ENCODE measurements around the gene MADD. TPM values are rescaled to one million over a fixed set of nuclear protein-coding genes. Genes with fewer than 3 reads are reported as not detected.

The MADD gene
- total and polyA plus RNA-seq, 10 of the 15 experiments (the other 5 are each of a cell fraction or from before 2014, with no cell fraction given), result 0.47 to 35.4 (median 17.6) TPM

DNA sequence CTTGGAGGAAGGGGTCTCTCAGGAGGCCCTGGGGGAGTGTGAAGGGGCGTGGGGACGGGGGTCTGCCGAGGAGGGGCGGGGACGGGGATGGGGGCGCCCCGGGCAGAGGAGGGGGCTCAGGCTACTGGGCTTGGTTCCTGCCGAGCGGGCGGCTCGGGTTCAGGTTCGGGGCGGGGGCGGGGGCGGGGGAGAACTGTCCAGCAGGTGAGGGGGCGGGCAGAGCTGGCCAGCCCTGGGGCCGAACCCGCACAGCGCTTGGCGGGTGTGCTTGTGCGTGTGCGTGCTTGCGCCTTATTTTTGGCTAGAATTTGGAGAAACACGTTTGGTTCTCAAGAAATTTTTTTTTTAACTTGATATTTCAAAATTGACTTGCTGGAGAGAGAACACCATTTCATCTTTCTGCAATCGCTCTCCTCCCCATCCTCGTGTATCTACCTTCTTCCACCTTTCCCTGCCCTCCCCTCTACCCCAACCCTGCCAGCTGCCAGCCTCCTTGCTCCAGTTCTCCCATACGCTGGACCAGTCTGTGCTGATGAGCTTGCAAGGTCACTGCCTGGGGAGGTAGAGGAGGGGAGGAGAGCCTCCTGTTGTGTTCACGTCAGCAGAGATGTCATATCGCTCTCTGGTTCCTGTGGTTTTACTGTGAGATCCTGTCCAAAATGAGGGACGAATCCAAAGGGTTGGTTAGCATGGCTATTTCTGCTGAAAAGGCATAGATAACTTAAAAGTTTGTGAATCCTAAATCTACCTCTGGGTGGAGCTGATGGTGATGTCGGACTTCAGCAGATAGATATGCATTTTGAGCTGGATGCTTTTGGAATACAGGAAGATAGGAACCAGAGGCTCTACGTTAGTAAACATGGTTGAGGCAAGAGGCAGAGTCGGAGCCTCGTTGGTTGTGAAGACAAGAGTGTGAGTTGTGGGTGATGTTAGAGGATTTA, 668 bp downstream of the MADD start:
- WGBS (ENCODE audit: insufficient coverage, insufficient replicate concordance, low lambda C conversion rate, missing lambda C conversion rate), result under 1% methylated on average over 18 of the region's 34 CpGs
- H3K4me1 ChIP-seq (ENCODE audit: control insufficient read depth, insufficient read depth, low read length), result peaks cover 19% of the 10 kb centered on the region
- RAD21 ChIA-PET (ENCODE audit: unreplicated experiment), result interaction anchor here (0.9 to 2.1 kb wide), 10 partner anchors 11 to 216 kb away, joined by 3 to 15 read pairs (median 4); partner anchors contain the start of genes ACP2 and DDB2
- TF ChIP-seq ZNF622 (IDR thresholded peaks at IDR 0.05) (no peak), FOXM1 (IDR thresholded peaks at IDR 0.05; ENCODE audit: low read depth, low read length) (no peak), BMI1 (IDR thresholded peaks at IDR 0.05; ENCODE audit: borderline replicate concordance) (no peak), RUNX3 (IDR thresholded peaks at IDR 0.05; ENCODE audit: low read length) (peak; percentile 42; the same call in 1 of the 2 replicates), SMARCA5 (IDR thresholded peaks at IDR 0.05) (0 out of 2 replicates have a peak, but pooled peaks have one; percentile 37), ASH2L (IDR thresholded peaks at IDR 0.05; ENCODE audit: borderline replicate concordance, low read depth) (no peak), ZNF24 (IDR thresholded peaks at IDR 0.05) (no peak), RCOR1 (conservative IDR thresholded peaks at IDR 0.05; ENCODE audit: low read depth, low read length) (no peak), ATF7 (IDR thresholded peaks at IDR 0.05; ENCODE audit: low read depth) (no peak), SIX5 (IDR thresholded peaks at IDR 0.05; ENCODE audit: low read depth, low read length, severe bottlenecking) (no peak), ZZZ3 (IDR thresholded peaks at IDR 0.05; ENCODE audit: control insufficient read depth, insufficient read length, low read depth) (no peak), EGR1 (IDR thresholded peaks at IDR 0.05; ENCODE audit: borderline replicate concordance in 1 of 2, low read depth in 2 of 2, low read length in 2 of 2) (peak in 1 of 2 experiments; percentile 60; a peak in 1 of 3 replicates)
- TF ChIP-seq, protein P1, sequence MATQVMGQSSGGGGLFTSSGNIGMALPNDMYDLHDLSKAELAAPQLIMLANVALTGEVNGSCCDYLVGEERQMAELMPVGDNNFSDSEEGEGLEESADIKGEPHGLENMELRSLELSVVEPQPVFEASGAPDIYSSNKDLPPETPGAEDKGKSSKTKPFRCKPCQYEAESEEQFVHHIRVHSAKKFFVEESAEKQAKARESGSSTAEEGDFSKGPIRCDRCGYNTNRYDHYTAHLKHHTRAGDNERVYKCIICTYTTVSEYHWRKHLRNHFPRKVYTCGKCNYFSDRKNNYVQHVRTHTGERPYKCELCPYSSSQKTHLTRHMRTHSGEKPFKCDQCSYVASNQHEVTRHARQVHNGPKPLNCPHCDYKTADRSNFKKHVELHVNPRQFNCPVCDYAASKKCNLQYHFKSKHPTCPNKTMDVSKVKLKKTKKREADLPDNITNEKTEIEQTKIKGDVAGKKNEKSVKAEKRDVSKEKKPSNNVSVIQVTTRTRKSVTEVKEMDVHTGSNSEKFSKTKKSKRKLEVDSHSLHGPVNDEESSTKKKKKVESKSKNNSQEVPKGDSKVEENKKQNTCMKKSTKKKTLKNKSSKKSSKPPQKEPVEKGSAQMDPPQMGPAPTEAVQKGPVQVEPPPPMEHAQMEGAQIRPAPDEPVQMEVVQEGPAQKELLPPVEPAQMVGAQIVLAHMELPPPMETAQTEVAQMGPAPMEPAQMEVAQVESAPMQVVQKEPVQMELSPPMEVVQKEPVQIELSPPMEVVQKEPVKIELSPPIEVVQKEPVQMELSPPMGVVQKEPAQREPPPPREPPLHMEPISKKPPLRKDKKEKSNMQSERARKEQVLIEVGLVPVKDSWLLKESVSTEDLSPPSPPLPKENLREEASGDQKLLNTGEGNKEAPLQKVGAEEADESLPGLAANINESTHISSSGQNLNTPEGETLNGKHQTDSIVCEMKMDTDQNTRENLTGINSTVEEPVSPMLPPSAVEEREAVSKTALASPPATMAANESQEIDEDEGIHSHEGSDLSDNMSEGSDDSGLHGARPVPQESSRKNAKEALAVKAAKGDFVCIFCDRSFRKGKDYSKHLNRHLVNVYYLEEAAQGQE (IDR thresholded peaks at IDR 0.05; ENCODE audit: low read depth, low read length), result peak; percentile 34; the same call in 1 of the 2 replicates
- TF ChIP-seq, protein P2, sequence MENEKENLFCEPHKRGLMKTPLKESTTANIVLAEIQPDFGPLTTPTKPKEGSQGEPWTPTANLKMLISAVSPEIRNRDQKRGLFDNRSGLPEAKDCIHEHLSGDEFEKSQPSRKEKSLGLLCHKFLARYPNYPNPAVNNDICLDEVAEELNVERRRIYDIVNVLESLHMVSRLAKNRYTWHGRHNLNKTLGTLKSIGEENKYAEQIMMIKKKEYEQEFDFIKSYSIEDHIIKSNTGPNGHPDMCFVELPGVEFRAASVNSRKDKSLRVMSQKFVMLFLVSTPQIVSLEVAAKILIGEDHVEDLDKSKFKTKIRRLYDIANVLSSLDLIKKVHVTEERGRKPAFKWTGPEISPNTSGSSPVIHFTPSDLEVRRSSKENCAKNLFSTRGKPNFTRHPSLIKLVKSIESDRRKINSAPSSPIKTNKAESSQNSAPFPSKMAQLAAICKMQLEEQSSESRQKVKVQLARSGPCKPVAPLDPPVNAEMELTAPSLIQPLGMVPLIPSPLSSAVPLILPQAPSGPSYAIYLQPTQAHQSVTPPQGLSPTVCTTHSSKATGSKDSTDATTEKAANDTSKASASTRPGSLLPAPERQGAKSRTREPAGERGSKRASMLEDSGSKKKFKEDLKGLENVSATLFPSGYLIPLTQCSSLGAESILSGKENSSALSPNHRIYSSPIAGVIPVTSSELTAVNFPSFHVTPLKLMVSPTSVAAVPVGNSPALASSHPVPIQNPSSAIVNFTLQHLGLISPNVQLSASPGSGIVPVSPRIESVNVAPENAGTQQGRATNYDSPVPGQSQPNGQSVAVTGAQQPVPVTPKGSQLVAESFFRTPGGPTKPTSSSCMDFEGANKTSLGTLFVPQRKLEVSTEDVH (IDR thresholded peaks at IDR 0.05; ENCODE audit: low read depth, partially characterized antibody), result no peak

More for the DNA sequence above, 668 bp downstream of the MADD start:
- Histone ChIP-seq H3K79me2 (ENCODE audit: control insufficient read depth, insufficient read depth, low read length) (peaks cover 35% of the 10 kb centered on the region), H3K9ac (ENCODE audit: control insufficient read depth, insufficient read depth, low read length) (peak overlapping the region; percentile 58), H3K4me3 (peak overlapping the region; percentile 99), H3K27ac (ENCODE audit: control insufficient read depth, insufficient read depth) (peak overlapping the region; percentile 71), H3K36me3 (ENCODE audit: control insufficient read depth in 2 of 2, insufficient read depth in 2 of 2, low read length in 1 of 2) (peaks cover 3 to 7% of the 10 kb centered on the region in 2 experiments; a peak in 3 of 4 replicates), H3K27me3 (replicated peaks in 1 of 2; ENCODE audit: control insufficient read depth in 2 of 2, insufficient read depth in 2 of 2, low read length in 1 of 2) (no peaks in the 10 kb centered on the region), H4K20me1 (ENCODE audit: control insufficient read depth, insufficient read depth) (no peaks in the 10 kb centered on the region), H3K9me3 (replicated peaks; ENCODE audit: control insufficient read depth, insufficient read depth, low read length) (no peaks in the 10 kb centered on the region), H3K4me2 (ENCODE audit: control insufficient read depth, insufficient read depth) (peak overlapping the region; percentile 98), H2AFZ (ENCODE audit: control insufficient read depth, low read depth, low read length) (peak overlapping the region; percentile 64)
- FAIRE-seq (peak; percentile 18), ATAC-seq (peak; percentile 5; the same call in 2 of the 3 replicates), DNase-seq (ENCODE audit: low read depth, low spot score) (no peak)
- POLR2A ChIA-PET, result interaction anchor here (0.6 to 1.8 kb wide), 12 partner anchors 10 to 134 kb away, joined by 3 to 6 read pairs (median 3); partner anchors contain the start of genes ACP2 and DDB2
- in situ Hi-C loops (cut with MboI), result no loop called here
- intact Hi-C loops (cut with micrococcal nuclease; ENCODE audit: unreplicated experiment), result loop anchor here (2.0 kb wide), 1 partner anchor 138 kb away; the partner anchor contains the start of gene SLC39A13
- SMC1A ChIA-PET (ENCODE audit: uncharacterized antibody, unreplicated experiment), result interaction anchor here (0.6 to 1.7 kb wide), 11 partner anchors 11 to 269 kb away, joined by 3 to 8 read pairs (median 5); partner anchors contain the start of gene ARFGAP2
- CTCF ChIA-PET, result interaction anchor here (0.7 to 3.9 kb wide), 19 partner anchors 9 to 584 kb away, joined by 3 to 38 read pairs (median 5); partner anchors contain the start of genes ACP2, ARFGAP2, DDB2 and NR1H3
- BruUV-seq (replicated peaks), result no TSS peak

Data from GM12878 (cell line).